Fibroblast of the aortic adventitia (primary cell): ENCODE data around the gene TRAF6. TPM values are rescaled to one million over a fixed set of nuclear protein-coding genes. Genes with fewer than 3 reads are reported as not detected.
"Not testable (repeated sequence)": the region's sequence is repeated elsewhere in the genome, so short reads cannot be mapped to it uniquely, and the experiment has no call there.

Experiments used
- DNase-seq: peaks from one replicate; pipeline ENCODE4 v3.0.0-alpha.2; 2010; ENCODE audit warnings: low read depth
- H3K4me3 ChIP-seq: 2 replicates; pipeline ENCODE4 v1.5.1; 2011; ENCODE audit warnings: low read depth, mild to moderate bottlenecking, control low read depth, low read length, moderate library complexity
- CTCF ChIP-seq: IDR thresholded peaks from 2 replicates; pipeline ENCODE4 v1.5.1; 2011; ENCODE audit warnings: mild to moderate bottlenecking, low read length, control low read depth, inconsistent platforms; ENCODE audit not compliant: insufficient read depth
- total RNA-seq: library from RNA; depleted of rRNA; stranded (reverse); fragments of >200 nt; gene quantifications from 2 replicates; pipeline ENCODE4 v1.2.3, GENCODE V29; 2012; ENCODE audit warnings: low replicate concordance

Gene TRAF6, protein sequence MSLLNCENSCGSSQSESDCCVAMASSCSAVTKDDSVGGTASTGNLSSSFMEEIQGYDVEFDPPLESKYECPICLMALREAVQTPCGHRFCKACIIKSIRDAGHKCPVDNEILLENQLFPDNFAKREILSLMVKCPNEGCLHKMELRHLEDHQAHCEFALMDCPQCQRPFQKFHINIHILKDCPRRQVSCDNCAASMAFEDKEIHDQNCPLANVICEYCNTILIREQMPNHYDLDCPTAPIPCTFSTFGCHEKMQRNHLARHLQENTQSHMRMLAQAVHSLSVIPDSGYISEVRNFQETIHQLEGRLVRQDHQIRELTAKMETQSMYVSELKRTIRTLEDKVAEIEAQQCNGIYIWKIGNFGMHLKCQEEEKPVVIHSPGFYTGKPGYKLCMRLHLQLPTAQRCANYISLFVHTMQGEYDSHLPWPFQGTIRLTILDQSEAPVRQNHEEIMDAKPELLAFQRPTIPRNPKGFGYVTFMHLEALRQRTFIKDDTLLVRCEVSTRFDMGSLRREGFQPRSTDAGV
- 8.0 and 11.8 TPM in 2 replicates for total RNA-seq

GRCh38 chr11:36509694-36510593 lies at the start of gene TRAF6:
TRAF6 (minus strand) TSS chr11:36510272; CDS start chr11:36501515, 8,757 bp downstream.
- TF ChIP-seq CTCF: peak; percentile 84
- H3K4me3 ChIP-seq: peak within 1 kb of the TSS; percentile 97
- peak; percentile 81 for DNase-seq

GRCh38 chr11:36558571-36559413 lies 48.7 kb upstream of the TRAF6 start:
- no peak overlapping the region for H3K4me3 ChIP-seq
- no peak for TF ChIP-seq CTCF
- no peak for DNase-seq

- no peak for DNase-seq
- no peak for TF ChIP-seq CTCF
- H3K4me3 ChIP-seq: no peak overlapping the region
Measured at GRCh38 chr11:36557991-36558390, 47.9 kb upstream of the TRAF6 start.

DNA sequence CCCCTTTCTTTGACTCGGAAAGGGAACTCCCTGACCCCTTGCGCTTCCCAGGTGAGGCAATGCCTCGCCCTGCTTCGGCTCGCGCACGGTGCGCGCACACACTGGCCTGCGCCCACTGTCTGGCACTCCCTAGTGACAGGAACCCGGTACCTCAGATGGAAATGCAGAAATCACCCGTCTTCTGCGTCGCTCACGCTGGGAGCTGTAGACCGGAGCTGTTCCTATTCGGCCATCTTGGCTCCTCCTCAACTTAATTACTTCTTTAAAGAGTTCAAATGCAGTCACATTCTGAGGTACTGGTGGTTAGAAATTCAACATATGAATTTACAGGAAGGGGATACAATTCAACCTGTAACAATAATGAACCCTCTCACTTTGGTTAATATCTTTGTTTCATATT lies 47.3 kb upstream of the TRAF6 start:
- not testable (repeated sequence) for H3K4me3 ChIP-seq, DNase-seq

DNA sequence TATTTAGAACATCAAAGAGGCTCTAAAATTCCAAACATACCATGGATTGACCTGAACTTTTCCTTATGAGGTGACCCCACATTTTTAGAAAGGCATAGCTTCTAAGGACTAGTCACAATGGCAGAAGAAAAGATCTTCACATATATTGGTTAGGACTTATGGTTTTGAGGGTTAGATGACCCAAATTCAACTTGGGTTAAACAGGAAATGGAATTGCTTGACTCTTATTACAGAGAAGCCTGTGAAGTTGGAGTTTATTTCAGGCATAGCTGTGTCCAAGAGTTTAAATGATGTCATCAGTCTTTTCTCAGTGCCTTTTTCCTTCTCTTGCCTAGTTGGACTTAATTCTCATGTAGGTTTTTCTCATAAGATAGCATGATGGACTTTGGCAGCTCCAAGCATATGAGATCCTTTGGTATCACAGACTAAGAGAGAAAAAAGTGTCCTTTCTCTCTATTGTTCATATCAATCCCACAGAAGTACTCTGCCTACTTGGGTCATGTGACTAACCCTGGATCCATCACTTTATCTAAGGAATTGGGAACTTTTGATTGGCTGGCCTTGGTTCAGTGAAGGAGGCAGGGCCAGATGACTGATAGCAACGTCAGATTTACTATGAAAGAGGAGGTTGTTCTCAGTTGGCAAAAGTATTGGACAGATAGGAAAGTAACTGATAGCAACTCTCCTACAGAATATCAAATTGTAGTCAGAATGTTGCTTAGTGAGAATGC lies 40.5 kb upstream of the TRAF6 start:
- no peak for TF ChIP-seq CTCF
- no peak overlapping the region for H3K4me3 ChIP-seq
- no peak for DNase-seq

DNA sequence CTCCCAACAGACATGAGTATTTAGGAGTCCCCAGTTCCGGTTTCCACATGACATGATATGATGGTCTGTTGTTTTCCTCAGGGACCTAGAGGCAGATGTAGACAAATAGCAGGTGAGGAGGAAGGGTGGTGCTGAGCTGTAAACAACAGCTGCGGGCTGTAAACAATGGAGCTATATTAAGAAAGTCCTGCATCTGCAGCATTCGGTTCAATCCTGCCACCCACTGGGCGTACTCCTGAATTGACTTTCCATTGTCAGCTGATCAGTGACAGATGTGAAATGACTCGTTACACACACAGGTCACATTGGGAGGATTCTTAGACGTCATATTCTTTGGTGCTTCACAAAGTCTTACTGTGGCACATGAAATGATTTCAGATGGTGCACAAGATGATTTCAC lies 30.9 kb upstream of the TRAF6 start:
- peak; percentile 25 for DNase-seq
- no peak overlapping the region for H3K4me3 ChIP-seq
- TF ChIP-seq CTCF: peak; percentile 15
